ENCODE data around the gene SH3RF3. TPM values are rescaled to one million over a fixed set of nuclear protein-coding genes. Genes with fewer than 3 reads are reported as not detected.
A peak's percentile ranks its signal among the peaks of the same experiment; 100 is the strongest.

SH3RF3 gene
- total and polyA plus RNA-seq, 8 donors, result 7.0 to 11.1 (median 8.3) TPM

GRCh38 chr2:109372171-109372568, 243.2 kb downstream of the SH3RF3 start:
- ATAC-seq (no peak), DNase-seq (no peak)
- Histone ChIP-seq H3K36me3 (peaks cover 0 to 4% of the 10 kb centered on the region in 2 donors), H3K27ac (no peak overlapping the region), H3K4me3 (no peak overlapping the region), H3K4me1 (no peaks in the 10 kb centered on the region), H3K27me3 (no peaks in the 10 kb centered on the region), H3K9me3 (no peaks in the 10 kb centered on the region)
- intact Hi-C loops (cut with DNase I), result no loop called here
- TF ChIP-seq CTCF (IDR thresholded peaks at IDR 0.05), result no peak

- Histone ChIP-seq H3K36me3 (peaks cover 0 to 4% of the 10 kb centered on the region in 2 donors), H3K27ac (no peak overlapping the region), H3K4me3 (no peak overlapping the region), H3K9me3 (no peaks in the 10 kb centered on the region), H3K27me3 (no peaks in the 10 kb centered on the region), H3K4me1 (no peaks in the 10 kb centered on the region)
- no peak for TF ChIP-seq CTCF (IDR thresholded peaks at IDR 0.05)
- no peak for ATAC-seq
- DNase-seq, result no peak
- intact Hi-C loops (cut with DNase I), result no loop called here
Observed at GRCh38 chr2:109372614-109373013, 243.6 kb downstream of the SH3RF3 start.

- DNase-seq (peak in 1 of 4 donors; percentile 27), ATAC-seq (no peak)
- no peaks in the 10 kb centered on the region for H3K27me3 ChIP-seq
- no peaks in the 10 kb centered on the region for H3K9me3 ChIP-seq
- no peaks in the 10 kb centered on the region for H3K4me1 ChIP-seq
- no peak overlapping the region for H3K27ac ChIP-seq
- H3K36me3 ChIP-seq, result peaks cover 0 to 4% of the 10 kb centered on the region in 2 donors
- no peak overlapping the region for H3K4me3 ChIP-seq
- no peak for TF ChIP-seq CTCF (IDR thresholded peaks at IDR 0.05)
- intact Hi-C loops (cut with DNase I), result no loop called here
Observed at GRCh38 chr2:109373791-109374547, 245.0 kb downstream of the SH3RF3 start.

GRCh38 chr2:109374548-109375130, 245.6 kb downstream of the SH3RF3 start:
- DNase-seq (peak in 1 of 4 donors; percentile 24), ATAC-seq (no peak)
- intact Hi-C loops (cut with DNase I), result no loop called here
- no peaks in the 10 kb centered on the region for H3K9me3 ChIP-seq
- no peak overlapping the region for H3K4me3 ChIP-seq
- no peak overlapping the region for H3K27ac ChIP-seq
- peaks cover 0 to 4% of the 10 kb centered on the region in 2 donors for H3K36me3 ChIP-seq
- no peaks in the 10 kb centered on the region for H3K4me1 ChIP-seq
- no peak for TF ChIP-seq CTCF (IDR thresholded peaks at IDR 0.05)
- no peaks in the 10 kb centered on the region for H3K27me3 ChIP-seq

GRCh38 chr2:109375131-109375561, 246.1 kb downstream of the SH3RF3 start:
- intact Hi-C loops (cut with DNase I), result no loop called here

More at GRCh38 chr2:109375131-109375561, 246.1 kb downstream of the SH3RF3 start:
- ATAC-seq (no peak), DNase-seq (peak in 2 of 4 donors; percentile 20 to 65)
- H3K27ac ChIP-seq, result no peak overlapping the region
- H3K27me3 ChIP-seq, result no peaks in the 10 kb centered on the region
- H3K4me3 ChIP-seq, result no peak overlapping the region
- TF ChIP-seq CTCF (IDR thresholded peaks at IDR 0.05), result no peak
- no peaks in the 10 kb centered on the region for H3K4me1 ChIP-seq
- no peaks in the 10 kb centered on the region for H3K9me3 ChIP-seq
- peaks cover 0 to 4% of the 10 kb centered on the region in 2 donors for H3K36me3 ChIP-seq
